ENCODE measurements around the gene GPR137. TPM values are rescaled to one million over a fixed set of nuclear protein-coding genes. Genes with fewer than 3 reads are reported as not detected.

Gene GPR137
- total RNA-seq, 1 experiment from 2014 or later = 33.3 TPM

DNA sequence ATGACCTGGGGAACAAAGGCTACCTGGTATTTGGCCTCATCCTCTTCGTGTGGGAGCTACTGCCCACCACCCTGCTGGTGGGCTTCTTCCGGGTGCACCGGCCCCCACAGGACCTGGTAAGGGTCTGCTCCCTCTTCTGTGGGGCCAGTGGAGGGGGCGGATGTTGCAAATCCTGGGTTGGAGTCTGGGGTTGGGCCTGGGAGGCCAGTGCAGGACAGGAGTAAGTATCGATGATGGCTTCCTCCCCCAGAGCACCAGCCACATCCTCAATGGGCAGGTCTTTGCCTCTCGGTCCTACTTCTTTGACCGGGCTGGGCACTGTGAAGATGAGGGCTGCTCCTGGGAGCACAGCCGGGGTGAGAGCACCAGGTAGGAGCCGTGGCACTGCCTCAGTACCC, 2.7 kb downstream of the GPR137 start:
- peaks cover 40% of the 10 kb centered on the region for H3K27me3 Mint-ChIP-seq (ENCODE audit: unreplicated experiment)
- CTCF ChIA-PET = no interaction called here
- peaks cover 17% of the 10 kb centered on the region for H3K4me1 Mint-ChIP-seq (ENCODE audit: low read depth, unreplicated experiment)
- H3K4me3 Mint-ChIP-seq (ENCODE audit: low read depth, unreplicated experiment) = no peak overlapping the region
- H3K9me3 Mint-ChIP-seq (ENCODE audit: low read depth, unreplicated experiment) = no peaks in the 10 kb centered on the region
- no TSS peak for BruUV-seq (replicated peaks)
- intact Hi-C loops (cut with micrococcal nuclease; ENCODE audit: unreplicated experiment) = no loop called here
- H3K27ac Mint-ChIP-seq (ENCODE audit: unreplicated experiment) = no peak overlapping the region
- peaks cover 34% of the 10 kb centered on the region for H3K36me3 Mint-ChIP-seq (ENCODE audit: insufficient read depth, unreplicated experiment)
- no peak for DNase-seq
- TF ChIP-seq, protein P1, sequence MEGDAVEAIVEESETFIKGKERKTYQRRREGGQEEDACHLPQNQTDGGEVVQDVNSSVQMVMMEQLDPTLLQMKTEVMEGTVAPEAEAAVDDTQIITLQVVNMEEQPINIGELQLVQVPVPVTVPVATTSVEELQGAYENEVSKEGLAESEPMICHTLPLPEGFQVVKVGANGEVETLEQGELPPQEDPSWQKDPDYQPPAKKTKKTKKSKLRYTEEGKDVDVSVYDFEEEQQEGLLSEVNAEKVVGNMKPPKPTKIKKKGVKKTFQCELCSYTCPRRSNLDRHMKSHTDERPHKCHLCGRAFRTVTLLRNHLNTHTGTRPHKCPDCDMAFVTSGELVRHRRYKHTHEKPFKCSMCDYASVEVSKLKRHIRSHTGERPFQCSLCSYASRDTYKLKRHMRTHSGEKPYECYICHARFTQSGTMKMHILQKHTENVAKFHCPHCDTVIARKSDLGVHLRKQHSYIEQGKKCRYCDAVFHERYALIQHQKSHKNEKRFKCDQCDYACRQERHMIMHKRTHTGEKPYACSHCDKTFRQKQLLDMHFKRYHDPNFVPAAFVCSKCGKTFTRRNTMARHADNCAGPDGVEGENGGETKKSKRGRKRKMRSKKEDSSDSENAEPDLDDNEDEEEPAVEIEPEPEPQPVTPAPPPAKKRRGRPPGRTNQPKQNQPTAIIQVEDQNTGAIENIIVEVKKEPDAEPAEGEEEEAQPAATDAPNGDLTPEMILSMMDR (IDR thresholded peaks at IDR 0.05; ENCODE audit: unreplicated experiment) = no peak

- H3K4me3 Mint-ChIP-seq (ENCODE audit: low read depth, unreplicated experiment) = no peak overlapping the region
- intact Hi-C loops (cut with micrococcal nuclease; ENCODE audit: unreplicated experiment) = no loop called here
Measured at GRCh38 chr11:64289002-64289564, 3.4 kb downstream of the GPR137 start.

DNA sequence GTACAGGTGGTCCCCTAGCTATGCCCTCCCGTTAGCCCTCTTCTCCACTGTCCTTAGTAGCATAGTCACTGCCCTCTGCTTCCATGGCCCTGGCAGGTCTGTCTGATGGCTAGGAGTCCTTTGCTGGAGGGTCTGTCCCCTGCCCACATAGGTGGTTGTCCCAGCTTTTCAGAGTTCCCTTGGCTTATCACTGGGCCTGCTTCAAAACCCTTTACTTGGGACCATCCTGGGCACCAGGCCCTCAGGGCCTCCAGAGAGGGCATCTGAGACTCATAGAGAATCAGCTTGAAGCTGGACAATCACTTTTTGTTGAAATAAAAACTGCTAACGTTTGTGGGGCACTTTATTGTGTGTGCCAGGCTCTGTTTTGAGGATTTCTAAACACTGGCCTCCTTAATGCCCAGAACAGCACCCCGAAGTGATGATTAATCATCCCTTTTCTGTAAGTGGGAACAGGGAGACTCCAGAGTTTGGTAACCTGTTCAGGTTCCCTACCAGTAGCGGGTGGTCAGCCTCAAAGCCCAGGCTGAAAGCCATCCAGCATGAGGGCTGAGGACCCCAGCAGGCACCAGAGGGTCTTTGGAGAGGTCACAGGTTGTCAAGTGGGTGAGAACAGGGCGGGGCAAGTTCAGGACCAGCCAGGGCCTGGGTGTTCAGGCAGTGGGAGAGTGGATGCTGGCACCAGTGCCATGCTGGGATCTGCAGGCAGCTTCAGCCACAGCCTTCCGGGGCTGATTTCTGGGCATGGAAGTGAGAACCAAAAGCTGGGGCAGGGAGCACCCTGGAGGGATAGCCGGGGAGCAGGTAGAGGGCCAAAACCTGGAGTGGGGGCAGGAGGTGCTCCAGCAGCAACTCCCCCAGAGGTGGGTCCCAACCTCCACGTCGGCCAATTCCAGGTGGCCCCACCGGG, 5.0 kb downstream of the GPR137 start:
- Mint-ChIP-seq H3K27me3 (ENCODE audit: unreplicated experiment) (peaks cover 63% of the 10 kb centered on the region), H3K27ac (ENCODE audit: unreplicated experiment) (no peak overlapping the region), H3K9me3 (ENCODE audit: low read depth, unreplicated experiment) (no peaks in the 10 kb centered on the region), H3K36me3 (ENCODE audit: insufficient read depth, unreplicated experiment) (peaks cover 14% of the 10 kb centered on the region), H3K4me1 (ENCODE audit: low read depth, unreplicated experiment) (peaks cover 17% of the 10 kb centered on the region), H3K4me3 (ENCODE audit: low read depth, unreplicated experiment) (peak overlapping the region; percentile 12)
- TF ChIP-seq, protein P1 (IDR thresholded peaks at IDR 0.05; ENCODE audit: unreplicated experiment) = no peak
- no TSS peak for BruUV-seq (replicated peaks)
- DNase-seq = no peak
- CTCF ChIA-PET = interaction anchor here (0.8 to 1.2 kb wide), 2 partner anchors 8 to 86 kb away, joined by 3 to 4 read pairs; no protein-coding TSS in a partner anchor
- intact Hi-C loops (cut with micrococcal nuclease; ENCODE audit: unreplicated experiment) = no loop called here

More at GRCh38 chr11:64289002-64289564, 3.4 kb downstream of the GPR137 start:
- TF ChIP-seq, protein P1 (IDR thresholded peaks at IDR 0.05; ENCODE audit: unreplicated experiment) = no peak
- CTCF ChIA-PET = interaction anchor here (0.7 to 1.4 kb wide), 2 partner anchors 12 to 31 kb away, joined by 3 to 5 read pairs; no protein-coding TSS in a partner anchor
- H3K9me3 Mint-ChIP-seq (ENCODE audit: low read depth, unreplicated experiment) = no peaks in the 10 kb centered on the region
- no peak overlapping the region for H3K27ac Mint-ChIP-seq (ENCODE audit: unreplicated experiment)
- peaks cover 47% of the 10 kb centered on the region for H3K27me3 Mint-ChIP-seq (ENCODE audit: unreplicated experiment)
- H3K36me3 Mint-ChIP-seq (ENCODE audit: insufficient read depth, unreplicated experiment) = peaks cover 29% of the 10 kb centered on the region
- peaks cover 17% of the 10 kb centered on the region for H3K4me1 Mint-ChIP-seq (ENCODE audit: low read depth, unreplicated experiment)
- BruUV-seq (replicated peaks) = no TSS peak
- no peak for DNase-seq

GRCh38 chr11:64291262-64291751, 5.7 kb downstream of the GPR137 start, which contains the start of gene KCNK4:
KCNK4 (plus strand) TSS chr11:64291302; CDS start chr11:64293019, 1,717 bp downstream.
- Mint-ChIP-seq H3K9me3 (ENCODE audit: low read depth, unreplicated experiment) (no peaks in the 10 kb centered on the region), H3K27ac (ENCODE audit: unreplicated experiment) (no peak within 1 kb of the TSS), H3K36me3 (ENCODE audit: insufficient read depth, unreplicated experiment) (peaks cover 12% of the 10 kb centered on the region), H3K27me3 (ENCODE audit: unreplicated experiment) (peaks cover 70% of the 10 kb centered on the region), H3K4me3 (ENCODE audit: low read depth, unreplicated experiment) (peak within 1 kb of the TSS; percentile 12), H3K4me1 (ENCODE audit: low read depth, unreplicated experiment) (peaks cover 15% of the 10 kb centered on the region)
- intact Hi-C loops (cut with micrococcal nuclease; ENCODE audit: unreplicated experiment) = no loop called here
- TF ChIP-seq, protein P1 (IDR thresholded peaks at IDR 0.05; ENCODE audit: unreplicated experiment) = no peak
- BruUV-seq (replicated peaks) = no TSS peak
- CTCF ChIA-PET = interaction anchor here (1.2 kb wide), 1 partner anchor 7 kb away, joined by 3 read pairs; no protein-coding TSS in a partner anchor
- DNase-seq = no peak
